K562 (cell line): Measurements from ENCODE around the gene PCED1B. TPM values are rescaled to one million over a fixed set of nuclear protein-coding genes. Genes with fewer than 3 reads are reported as not detected.

Source experiments
- ATAC-seq: fragments of 200-7000 bp; cut with Tn5 transposase; 3 replicates; pipeline ENCODE4 v1.9.1; 2020; ENCODE audit warnings: moderate library complexity
- BruUV-seq: library from RNA; stranded (reverse); fragments of 400-500 nt; replicated peaks from 2 replicates; lab custom pipeline; 2021; lab: Mats Ljungman, UMichigan
- CTCF ChIA-PET: fragments of 300-600 bp; formaldehyde crosslinking; extraction: SDS; loops from one replicate; lab custom pipeline; 2021; ENCODE audit warnings: low intra/inter-chr PET ratio; lab: Yijun Ruan, JAX
- POLR2A ChIA-PET: fragments of 300-600, 350-650 bp; sonication (Branson Sonifier 250); formaldehyde crosslinking; extraction: SDS; loops from one replicate; lab custom pipeline; 2021; ENCODE audit warnings: antibody characterized with exemption, inconsistent platforms; lab: Yijun Ruan, JAX
- DNase-seq, 4 experiments: peaks; one replicate each; pipeline versions ENCODE4 v3.0.0 to v3.0.0-alpha.2; 2011 to 2018; ENCODE audit warnings: low spot score in 3 of 4, mixed read lengths in 3 of 4; ENCODE audit errors: extremely low read depth in 1 of 4
- FAIRE-seq: peaks from 2 replicates; lab custom pipeline; 2011; peaks lifted over from hg19 to GRCh38; lab: Jason Lieb, UNC
- H2AFZ ChIP-seq: 2 replicates; pipeline ENCODE4 v1.6.0; 2011; ENCODE audit warnings: low read depth, low read length, control low read depth, inconsistent platforms
- H3K27ac ChIP-seq: fragments of 200-600 bp; 3 replicates; pipeline ENCODE4 v1.8.0; 2011; ENCODE audit warnings: low read depth, mild to moderate bottlenecking, control low read depth, inconsistent platforms, low read length, moderate library complexity, mixed read lengths; ENCODE audit errors: extremely low read depth
- H3K27me3 ChIP-seq, 2 experiments: fragments of 300-600 bp in 1 of 2; 2 replicates in 1 of 2; 3 replicates in 1 of 2; pipeline versions ENCODE4 v1.6.0 to v1.8.0; 2011; ENCODE audit warnings: inconsistent platforms in 2 of 2, low read length in 2 of 2, mild to moderate bottlenecking in 1 of 2, mixed read lengths in 1 of 2, moderate library complexity in 1 of 2; ENCODE audit not compliant: control insufficient read depth in 2 of 2, insufficient read depth in 2 of 2
- H3K36me3 ChIP-seq: fragments of 300-600 bp; 3 replicates; pipeline ENCODE4 v1.8.0; 2011; ENCODE audit warnings: mild to moderate bottlenecking, low read length, inconsistent platforms; ENCODE audit not compliant: control insufficient read depth, insufficient read depth
- H3K4me1 ChIP-seq, 2 experiments: fragments of 200-600 bp in 1 of 2; replicated peaks in 1 of 2; 2 replicates in 1 of 2; 3 replicates in 1 of 2; pipeline versions ENCODE4 v1.5.1 to v1.8.0; 2011; ENCODE audit warnings: inconsistent platforms in 2 of 2, low read length in 2 of 2, mild to moderate bottlenecking in 1 of 2, mixed read lengths in 1 of 2, moderate library complexity in 1 of 2; ENCODE audit not compliant: control insufficient read depth in 2 of 2, insufficient read depth in 2 of 2
- H3K4me2 ChIP-seq: 2 replicates; pipeline ENCODE4 v1.6.1; 2011; ENCODE audit warnings: low read length, control low read depth, inconsistent platforms, mixed read lengths; ENCODE audit not compliant: insufficient read depth
- H3K4me3 ChIP-seq: fragments of 200-600 bp; sonication (generic), shearing (Covaris generic); 2 replicates; pipeline ENCODE4 v1.5.1; 2016; ENCODE audit warnings: control low read depth, inconsistent platforms
- H3K79me2 ChIP-seq: fragments of 200-600 bp; 3 replicates; pipeline ENCODE4 v1.8.0; 2011; ENCODE audit warnings: low read length, inconsistent platforms; ENCODE audit not compliant: control insufficient read depth, insufficient read depth
- H3K9ac ChIP-seq, 2 experiments: 2 replicates each; pipeline versions ENCODE4 v1.6.0 to v1.6.1; 2011; ENCODE audit warnings: low read depth in 2 of 2, low read length in 2 of 2, control low read depth in 1 of 2, inconsistent platforms in 1 of 2, mild to moderate bottlenecking in 1 of 2, mixed read lengths in 1 of 2; ENCODE audit not compliant: insufficient read depth in 1 of 2
- H3K9me1 ChIP-seq: one replicate; pipeline ENCODE4 v1.6.0; 2011; ENCODE audit warnings: inconsistent platforms, mild to moderate bottlenecking, low read length, moderate library complexity; ENCODE audit not compliant: control insufficient read depth, insufficient read depth
- H3K9me3 ChIP-seq: replicated peaks from 2 replicates; pipeline ENCODE4 v1.5.1; 2011; ENCODE audit warnings: low read depth, low read length, inconsistent platforms; ENCODE audit not compliant: control insufficient read depth, insufficient read depth
- H4K20me1 ChIP-seq: replicated peaks from 2 replicates; pipeline ENCODE4 v1.6.1; 2011; ENCODE audit warnings: low read length, inconsistent platforms, mixed read lengths; ENCODE audit not compliant: control insufficient read depth, insufficient read depth
- BMI1 ChIP-seq: fragments of 150-350 bp; IDR thresholded peaks from 2 replicates; pipeline ENCODE4 v1.6.1; 2014; ENCODE audit warnings: low read length
- FOXA3 ChIP-seq, 2 experiments: fragments of 450-650 bp in 1 of 2; sonication (generic) in 1 of 2; formaldehyde crosslinking; IDR thresholded peaks in 1 of 2; conservative IDR thresholded peaks in 1 of 2; 2 replicates each; pipeline versions ENCODE4 v1.4.0 to v1.8.0; 2020 to 2022; ENCODE audit warnings: mild to moderate bottlenecking in 2 of 2, missing genetic modification reagents in 1 of 2
- FOXK2 ChIP-seq, 2 experiments: fragments of 450-650 bp; IDR thresholded peaks in 1 of 2; conservative IDR thresholded peaks in 1 of 2; 2 replicates each; pipeline ENCODE4 v1.6.1; 2016; ENCODE audit warnings: low read depth in 2 of 2, mild to moderate bottlenecking in 1 of 2
- SMAD3 ChIP-seq: fragments of 450-650 bp; formaldehyde crosslinking; conservative IDR thresholded peaks from 2 replicates; pipeline ENCODE4 v1.4.0; 2020; ENCODE audit warnings: mild to moderate bottlenecking
- TCF3 ChIP-seq: sonication (generic); formaldehyde crosslinking; IDR thresholded peaks from 2 replicates; pipeline ENCODE4 v1.4.0; 2020; ENCODE audit warnings: mild to moderate bottlenecking, missing genetic modification reagents
- TOE1 ChIP-seq, 2 experiments: fragments of 450-650 bp in 1 of 2; sonication (generic) in 1 of 2; formaldehyde crosslinking in 1 of 2; IDR thresholded peaks; 2 replicates each; pipeline versions ENCODE4 v1.7.1 to v1.8.0; 2016 to 2022; ENCODE audit warnings: borderline replicate concordance in 2 of 2, mild to moderate bottlenecking in 2 of 2, antibody characterized with exemption in 1 of 2, inconsistent platforms in 1 of 2, low read depth in 1 of 2, missing genetic modification reagents in 1 of 2, moderate library complexity in 1 of 2
- VEZF1 ChIP-seq: fragments of 200-800 bp; sonication (Bioruptor generic); IDR thresholded peaks from 2 replicates; pipeline ENCODE4 v1.6.1; 2017; ENCODE audit warnings: missing genetic modification characterization, missing compliant biosample characterization
- ZNF274 ChIP-seq: IDR thresholded peaks from 2 replicates; pipeline ENCODE4 v1.6.1; 2011; ENCODE audit warnings: low read depth, mild to moderate bottlenecking, low read length, moderate library complexity, borderline replicate concordance
- ZNF318 ChIP-seq, 2 experiments: fragments of 450-650 bp; IDR thresholded peaks; 2 replicates each; pipeline ENCODE4 v1.6.1; 2016; ENCODE audit warnings: mild to moderate bottlenecking in 2 of 2, borderline replicate concordance in 1 of 2, low read depth in 1 of 2, moderate library complexity in 1 of 2
- ZNF589 ChIP-seq: fragments of 200-800 bp; sonication (Bioruptor generic); IDR thresholded peaks from 2 replicates; pipeline ENCODE4 v1.6.1; 2016; ENCODE audit warnings: low read depth, missing genetic modification characterization, missing compliant biosample characterization
- WGBS: fragments of 100-300 bp; shearing (Covaris generic); methylation state at CpG from one replicate; pipeline ENCODE4 v1.1.6; 2016; ENCODE audit warnings: low coverage, mixed read lengths; ENCODE audit not compliant: insufficient coverage; ENCODE audit errors: missing lambda C conversion rate; 5-methylcytosine and 5-hydroxymethylcytosine counted together
- in situ Hi-C: fragments of 300-500 bp; cut with MboI; formaldehyde crosslinking; loops from 4 replicates; pipeline ENCODE4 v1.15.0; 2018; ENCODE audit warnings: inconsistent platforms, mixed read lengths
- intact Hi-C: fragments of 100-400 bp; cut with micrococcal nuclease; formaldehyde crosslinking; loops from 2 replicates; pipeline ENCODE4 v1.14.2; 2022
- polyA plus RNA-seq, 8 experiments: library from polyadenylated mRNA; depleted of rRNA in 4 of 8; stranded (reverse) in 5 of 8; unstranded in 3 of 8; fragments of >200 nt; fragmentation: Nextera tagmentation in 2 of 8; fragmentation: Illumina TruSeq in 1 of 8; extraction: Ambion mirVana in 2 of 8; extraction: Trizol in 1 of 8; gene quantifications; 2 replicates each; pipeline versions ENCODE4 v1.2.1 to v1.2.3, GENCODE V29; 2011 to 2014; ENCODE audit warnings: inconsistent platforms in 1 of 8, missing spikeins in 1 of 8
- total RNA-seq, 7 experiments: library from RNA; depleted of rRNA in 6 of 7; stranded (reverse); fragments of >200 nt in 6 of 7; fragmentation: Illumina TruSeq in 2 of 7; extraction: Trizol in 2 of 7; gene quantifications; 2 replicates each; pipeline versions ENCODE4 v1.2.1 to v1.2.3, GENCODE V29; 2011 to 2021; ENCODE audit warnings: low replicate concordance in 1 of 7

PCED1B gene
- total and polyA plus RNA-seq, 9 of the 15 experiments (the other 6 are each of a cell fraction or from before 2014, with no cell fraction given) = 1.2 to 9.3 (median 2.5) TPM

- intact Hi-C loops (no loop called here), in situ Hi-C loops (no loop called here)
- ChIA-PET CTCF (no interaction called here), POLR2A (interaction anchor here (0.7 to 2.0 kb wide), 4 partner anchors 10 to 57 kb away, joined by 3 to 11 read pairs (median 6); no protein-coding TSS in a partner anchor)
- WGBS = 9% methylated on average over 2 of the region's 2 CpGs
- Histone ChIP-seq H3K4me3 (no peak overlapping the region), H2AFZ (peak overlapping the region; percentile 87), H3K4me2 (peak overlapping the region; percentile 62), H3K27ac (peak overlapping the region; percentile 79), H3K36me3 (no peaks in the 10 kb centered on the region), H3K9me3 (no peaks in the 10 kb centered on the region), H3K9ac (peak overlapping the region in 1 of 2 experiments; percentile 54; a peak in 2 of 4 replicates), H3K4me1 (peaks cover 4 to 44% of the 10 kb centered on the region in 2 experiments; a peak in 4 of 5 replicates), H3K79me2 (no peaks in the 10 kb centered on the region), H3K27me3 (no peaks in the 10 kb centered on the region), H4K20me1 (no peaks in the 10 kb centered on the region), H3K9me1 (no peaks in the 10 kb centered on the region)
- FAIRE-seq (peak; percentile 15), ATAC-seq (no peak), DNase-seq (no peak)
- no TSS peak for BruUV-seq
- TF ChIP-seq FOXK2 (conservative IDR thresholded peaks at IDR 0.05 in 1 of 2, IDR thresholded peaks at IDR 0.05 in 1 of 2; ENCODE audit: low read depth in 2 of 2) (peak; percentile 52 to 60; a peak in 2 of 4 replicates), TOE1 (IDR thresholded peaks at IDR 0.05; ENCODE audit: borderline replicate concordance) (0 out of 2 replicates have a peak, but pooled peaks have one; percentile 13), TOE1 (CRISPR knock-in tag; IDR thresholded peaks at IDR 0.05; ENCODE audit: borderline replicate concordance, low read depth) (no peak), ZNF274 (no peak), VEZF1 (CRISPR knock-in tag) (0 out of 2 replicates have a peak, but pooled peaks have one; percentile 4), FOXA3 (CRISPR knock-in tag; conservative IDR thresholded peaks at IDR 0.05 in 1 of 2, IDR thresholded peaks at IDR 0.05 in 1 of 2) (0 out of 4 replicates have a peak, but pooled peaks of 1 of the 2 experiments have one; percentile 54), SMAD3 (CRISPR knock-in tag) (no peak), ZNF318 (IDR thresholded peaks at IDR 0.05; ENCODE audit: borderline replicate concordance in 1 of 2, low read depth in 1 of 2) (0 out of 4 replicates have a peak, but pooled peaks of 1 of the 2 experiments have one; percentile 31), TCF3 (peak; percentile 22; the same call in 1 of the 2 replicates), BMI1 (no peak), ZNF589 (CRISPR knock-in tag) (0 out of 2 replicates have a peak, but pooled peaks have one; percentile 23)
Observed at GRCh38 chr12:47271800-47272239, 192.4 kb downstream of the PCED1B start.
